Epithelial cell of esophagus (primary cell): Measurements from ENCODE around the gene MYO15A.

Experiments used
- DNase-seq: peaks from one replicate; pipeline ENCODE4 v3.0.0; 2010; ENCODE audit warnings: low read depth
- H3K4me3 ChIP-seq: 2 replicates; pipeline ENCODE4 v1.5.1; 2011; ENCODE audit warnings: mild to moderate bottlenecking, low read length, control low read depth
- TF ChIP-seq, protein P1 (sequence below): IDR thresholded peaks from 2 replicates; pipeline ENCODE4 v1.5.1; 2011; ENCODE audit warnings: low read depth, mild to moderate bottlenecking, low read length, control low read depth, inconsistent platforms; ENCODE audit not compliant: insufficient read depth; ENCODE audit errors: missing control alignments

Gene MYO15A

DNA sequence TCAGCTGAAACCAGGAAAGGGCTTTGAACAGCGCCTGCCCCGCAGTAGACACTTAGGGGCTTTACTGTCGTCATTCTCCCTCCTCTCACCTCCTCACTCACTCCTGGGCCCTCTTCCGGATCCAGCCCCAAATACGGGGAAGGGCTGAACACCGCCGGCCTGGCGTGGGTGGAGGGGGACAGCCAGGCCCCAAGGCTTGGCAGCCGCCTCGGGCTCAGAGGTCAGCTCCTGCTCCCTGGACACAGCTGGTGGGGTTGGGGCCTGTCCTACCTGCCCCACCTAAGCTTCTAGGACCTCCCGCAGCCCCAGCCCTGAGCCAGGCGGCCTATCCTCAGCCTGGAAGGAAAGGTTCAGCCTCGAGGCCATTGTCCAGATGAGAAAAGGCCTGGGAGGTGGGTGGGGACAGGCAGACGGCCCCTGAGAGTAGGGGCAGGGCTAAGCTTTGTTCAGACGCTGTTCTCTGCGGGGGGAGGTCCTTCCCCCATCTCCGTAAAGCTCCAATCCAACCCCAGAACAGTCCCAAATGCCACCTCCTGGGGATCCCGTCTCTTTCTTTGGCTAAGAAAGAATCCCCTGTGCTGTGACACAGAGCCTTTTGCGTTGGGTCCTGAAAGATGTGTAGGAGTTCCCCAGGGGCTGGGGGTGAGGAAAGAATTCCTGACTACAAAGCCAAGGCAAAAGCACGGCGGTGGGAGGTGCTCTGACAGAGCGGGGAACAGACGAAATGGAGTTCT lies 116.0 kb downstream of the MYO15A start:
- H3K4me3 ChIP-seq: peak overlapping the region; percentile 45
- TF ChIP-seq, protein P1, sequence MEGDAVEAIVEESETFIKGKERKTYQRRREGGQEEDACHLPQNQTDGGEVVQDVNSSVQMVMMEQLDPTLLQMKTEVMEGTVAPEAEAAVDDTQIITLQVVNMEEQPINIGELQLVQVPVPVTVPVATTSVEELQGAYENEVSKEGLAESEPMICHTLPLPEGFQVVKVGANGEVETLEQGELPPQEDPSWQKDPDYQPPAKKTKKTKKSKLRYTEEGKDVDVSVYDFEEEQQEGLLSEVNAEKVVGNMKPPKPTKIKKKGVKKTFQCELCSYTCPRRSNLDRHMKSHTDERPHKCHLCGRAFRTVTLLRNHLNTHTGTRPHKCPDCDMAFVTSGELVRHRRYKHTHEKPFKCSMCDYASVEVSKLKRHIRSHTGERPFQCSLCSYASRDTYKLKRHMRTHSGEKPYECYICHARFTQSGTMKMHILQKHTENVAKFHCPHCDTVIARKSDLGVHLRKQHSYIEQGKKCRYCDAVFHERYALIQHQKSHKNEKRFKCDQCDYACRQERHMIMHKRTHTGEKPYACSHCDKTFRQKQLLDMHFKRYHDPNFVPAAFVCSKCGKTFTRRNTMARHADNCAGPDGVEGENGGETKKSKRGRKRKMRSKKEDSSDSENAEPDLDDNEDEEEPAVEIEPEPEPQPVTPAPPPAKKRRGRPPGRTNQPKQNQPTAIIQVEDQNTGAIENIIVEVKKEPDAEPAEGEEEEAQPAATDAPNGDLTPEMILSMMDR: no peak

GRCh38 chr17:18225121-18225641 lies 116.6 kb downstream of the MYO15A start, which contains the start of gene LLGL1:
TSS of gene LLGL1 (plus strand) at chr17:18225635. CDS start at chr17:18225683, 48 bp downstream.
- peak within 1 kb of the TSS; percentile 89 for H3K4me3 ChIP-seq
- peak; percentile 97 for DNase-seq
- TF ChIP-seq, protein P1: no peak

More for the DNA sequence above, 116.0 kb downstream of the MYO15A start:
- DNase-seq: no peak

DNA sequence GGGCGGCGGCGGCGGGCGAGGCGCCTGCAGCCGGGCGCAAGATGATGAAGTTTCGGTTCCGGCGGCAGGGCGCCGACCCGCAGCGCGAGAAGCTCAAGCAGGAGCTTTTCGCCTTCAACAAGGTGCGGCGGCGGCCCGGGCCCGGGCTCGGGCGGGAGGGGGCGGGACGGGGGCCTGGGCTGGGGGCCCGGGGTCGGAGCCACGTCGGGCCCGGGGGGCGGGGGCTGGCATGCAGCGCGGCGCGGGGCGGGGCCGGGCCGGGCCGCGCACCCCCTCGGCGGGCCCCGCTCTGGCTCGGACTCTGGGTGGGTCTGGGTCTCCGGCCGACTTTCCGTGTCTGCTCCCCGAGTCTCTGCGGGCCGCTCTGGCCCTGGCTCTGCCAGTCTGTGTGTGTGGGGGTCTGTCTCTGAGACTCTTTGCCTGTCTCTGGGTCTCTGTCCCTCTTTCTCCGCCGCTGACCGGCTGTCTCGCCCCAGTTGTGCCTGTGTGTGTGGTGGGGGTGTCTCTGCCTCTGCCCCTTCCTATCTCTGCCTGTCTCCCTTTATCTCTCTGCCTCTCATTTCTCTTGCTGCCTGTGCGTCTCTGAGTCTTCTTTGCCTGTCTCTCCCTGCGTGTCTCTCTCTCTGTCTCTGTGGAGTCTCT lies 117.2 kb downstream of the MYO15A start:
- H3K4me3 ChIP-seq: peak overlapping the region; percentile 89
- DNase-seq: no peak
- TF ChIP-seq, protein P1: no peak

GRCh38 chr17:18226284-18226945 lies 117.9 kb downstream of the MYO15A start:
- peak overlapping the region; percentile 89 for H3K4me3 ChIP-seq
- TF ChIP-seq, protein P1: no peak
- no peak for DNase-seq

- TF ChIP-seq, protein P1: no peak
- DNase-seq: no peak
- no peak overlapping the region for H3K4me3 ChIP-seq
These were observed 119.1 kb downstream of the MYO15A start for GRCh38 chr17:18227635-18228034.

DNA sequence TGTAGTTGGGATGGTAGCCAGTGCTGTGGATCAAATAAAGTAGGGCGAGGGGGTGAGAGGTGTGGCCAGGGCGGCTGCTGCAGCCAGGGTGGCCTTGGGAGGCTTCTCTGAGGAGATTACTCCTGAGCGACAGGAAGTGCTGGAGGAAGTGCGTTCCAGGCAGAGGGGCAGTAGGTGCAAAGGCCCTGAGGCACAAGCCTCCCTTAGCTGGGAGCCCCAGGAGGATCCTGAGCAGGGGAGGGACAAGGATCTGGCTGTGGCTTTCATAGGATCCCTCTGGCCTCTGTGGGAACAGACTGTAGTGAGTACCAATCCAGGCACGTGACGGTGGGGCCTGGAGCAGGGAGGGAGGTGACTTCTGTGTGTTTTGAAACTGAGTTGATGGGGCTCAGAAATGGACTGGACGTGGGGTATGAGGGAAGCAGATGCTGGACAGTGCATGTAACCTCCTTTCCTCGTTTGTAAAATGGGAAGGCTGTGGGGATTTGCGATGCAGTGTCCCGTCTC lies 119.7 kb downstream of the MYO15A start:
- no peak for DNase-seq

More for the DNA sequence above, 119.7 kb downstream of the MYO15A start:
- no peak overlapping the region for H3K4me3 ChIP-seq
- TF ChIP-seq, protein P1: no peak
